T1000 (cell line): ENCODE data around the gene TFAP2E.
"Not testable (repeated sequence)": the region's sequence is repeated elsewhere in the genome, so short reads cannot be mapped to it uniquely, and the experiment has no call there.

Experiments used
- DNase-seq: peaks from one replicate; lab custom pipeline; 2025; ENCODE audit warnings: mixed read lengths; lab: John Stamatoyannopoulos, UW

TFAP2E gene

GRCh38 chr1:35574125-35574654 is 1.1 kb downstream of the TFAP2E start:
- DNase-seq: no peak

GRCh38 chr1:35574655-35575415 is 1.7 kb downstream of the TFAP2E start:
- no peak for DNase-seq

DNA sequence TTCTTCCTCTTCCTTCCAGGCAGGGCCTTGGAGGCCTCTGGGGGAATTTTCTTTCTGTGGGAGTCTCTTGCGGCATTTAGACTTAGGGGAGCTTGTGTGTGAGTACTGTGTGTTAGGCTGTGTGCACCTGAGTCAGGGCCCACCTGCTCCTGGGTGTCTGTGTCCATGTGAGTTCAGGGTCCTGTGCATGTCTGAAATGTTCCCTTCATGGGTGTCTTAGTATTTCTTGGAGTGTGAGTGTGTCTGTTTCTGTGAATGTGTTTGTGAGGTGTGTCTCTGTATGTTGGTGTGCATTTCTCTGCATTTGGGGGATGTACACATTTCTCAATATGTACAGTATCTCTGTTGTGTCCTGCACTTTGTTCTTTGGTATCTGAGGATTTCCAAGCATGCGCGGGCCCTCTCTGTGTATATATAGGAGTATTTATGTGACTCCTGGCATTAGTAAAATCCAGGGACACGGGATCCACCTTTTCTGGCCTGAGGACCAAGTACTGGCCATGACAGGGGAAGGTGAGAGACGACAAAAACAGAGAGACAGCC is 2.4 kb downstream of the TFAP2E start:
- DNase-seq: no peak

DNA sequence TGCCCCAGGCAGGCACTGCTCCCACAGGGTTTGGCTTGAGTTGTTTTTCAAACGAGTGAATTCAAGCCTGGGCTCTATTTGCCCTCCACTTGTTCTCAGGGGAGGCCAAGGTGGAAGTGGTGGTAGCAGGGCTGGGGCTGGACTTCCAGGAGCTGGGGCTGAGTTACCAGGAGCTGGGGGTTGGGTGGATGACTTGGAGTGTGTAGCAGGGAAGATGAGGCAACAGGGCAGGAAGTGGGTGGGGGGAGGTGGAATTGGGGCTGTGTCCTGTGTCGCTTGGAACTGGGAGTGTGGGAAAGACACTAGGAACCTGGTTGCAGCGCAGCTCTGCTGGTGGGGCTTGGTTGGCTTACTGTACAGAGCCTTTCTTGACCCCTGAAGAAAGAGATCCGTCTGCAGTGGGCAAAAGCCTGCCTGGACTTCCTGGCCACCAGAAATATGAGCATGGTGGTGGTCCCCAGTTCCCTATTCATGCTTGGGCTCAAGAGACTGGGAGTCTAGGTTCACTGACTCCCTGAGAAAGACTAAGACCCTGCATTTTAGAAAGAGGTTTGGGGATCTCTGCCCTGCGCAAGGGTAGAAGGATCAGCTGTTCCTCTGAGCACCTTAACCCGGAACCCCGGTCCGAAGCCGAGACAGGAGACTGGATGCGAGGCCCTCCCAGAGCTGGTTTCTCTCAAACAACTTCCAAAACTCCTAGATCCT is 3.1 kb downstream of the TFAP2E start:
- no peak for DNase-seq

- DNase-seq: not testable (repeated sequence)
These were observed 3.6 kb downstream of the TFAP2E start for GRCh38 chr1:35576766-35577070.

- DNase-seq: no peak
These were observed 4.2 kb downstream of the TFAP2E start for GRCh38 chr1:35577071-35577998.

DNA sequence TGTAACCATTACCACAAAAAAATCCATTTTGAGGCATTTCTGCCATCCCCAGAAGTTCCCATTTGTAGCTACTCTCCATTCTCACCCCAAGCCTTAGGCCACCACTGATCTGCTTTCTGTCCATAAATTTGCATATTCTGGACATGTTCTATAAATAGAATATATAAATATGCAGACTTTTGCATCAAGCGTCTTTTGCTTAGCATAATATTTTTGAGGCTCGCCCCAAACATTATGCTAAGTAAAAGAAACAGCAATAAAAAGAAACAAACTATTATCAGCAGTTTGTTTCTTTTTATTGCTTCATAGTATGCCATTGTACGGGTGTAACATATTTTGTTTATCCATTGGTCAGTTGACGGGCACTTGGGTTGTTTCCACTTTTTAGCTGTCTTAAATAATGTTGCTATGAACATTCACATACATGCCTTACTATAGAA is 7.9 kb downstream of the TFAP2E start:
- DNase-seq: no peak

GRCh38 chr1:35581621-35582020 is 8.5 kb downstream of the TFAP2E start:
- not testable (repeated sequence) for DNase-seq

GRCh38 chr1:35585281-35585680 is 12.2 kb downstream of the TFAP2E start:
- no peak for DNase-seq

DNA sequence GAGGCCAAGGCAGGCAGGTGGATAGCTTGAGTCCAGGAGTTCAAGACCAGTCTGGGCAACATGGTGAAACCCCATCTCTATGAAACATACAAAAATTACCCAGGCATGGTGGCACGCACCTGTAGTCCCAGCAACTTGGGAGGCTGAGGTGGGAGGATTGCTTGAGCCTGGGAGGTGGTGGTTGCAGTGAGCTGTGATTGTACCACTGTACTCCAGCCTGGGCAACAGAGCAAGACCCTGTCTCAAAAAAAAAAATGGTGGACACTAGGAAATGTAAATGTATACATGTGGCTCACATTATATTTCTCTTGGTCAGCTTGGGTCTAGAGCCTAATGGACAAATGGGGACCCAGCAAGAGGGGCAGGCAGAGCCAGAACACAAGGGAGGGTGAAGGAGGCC is 12.7 kb downstream of the TFAP2E start:
- not testable (repeated sequence) for DNase-seq

DNA sequence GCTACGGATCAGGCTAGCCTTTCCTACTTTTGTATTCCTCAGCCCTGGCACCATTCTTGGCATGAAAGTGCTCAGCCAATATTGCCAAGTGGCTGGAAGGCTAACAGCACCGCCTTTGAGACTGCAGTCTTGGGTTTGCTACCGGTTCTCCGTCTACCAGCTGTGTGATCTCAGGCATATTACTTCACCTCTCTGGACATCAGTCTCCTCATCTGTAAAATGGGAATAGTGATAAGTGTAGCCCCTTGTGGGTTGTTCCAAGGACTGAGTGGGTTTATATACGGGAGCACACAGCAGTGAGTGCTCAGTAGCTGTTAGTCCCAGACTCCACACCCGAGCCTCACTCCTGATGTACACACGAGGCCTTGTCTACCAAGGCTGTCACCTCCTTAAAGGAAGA is 13.7 kb downstream of the TFAP2E start:
- DNase-seq: no peak

GRCh38 chr1:35587736-35588135 is 14.6 kb downstream of the TFAP2E start:
- no peak for DNase-seq

GRCh38 chr1:35588197-35588910 is 15.2 kb downstream of the TFAP2E start:
- no peak for DNase-seq

- no peak for DNase-seq
These were observed 16.7 kb downstream of the TFAP2E start for GRCh38 chr1:35589516-35590427.

DNA sequence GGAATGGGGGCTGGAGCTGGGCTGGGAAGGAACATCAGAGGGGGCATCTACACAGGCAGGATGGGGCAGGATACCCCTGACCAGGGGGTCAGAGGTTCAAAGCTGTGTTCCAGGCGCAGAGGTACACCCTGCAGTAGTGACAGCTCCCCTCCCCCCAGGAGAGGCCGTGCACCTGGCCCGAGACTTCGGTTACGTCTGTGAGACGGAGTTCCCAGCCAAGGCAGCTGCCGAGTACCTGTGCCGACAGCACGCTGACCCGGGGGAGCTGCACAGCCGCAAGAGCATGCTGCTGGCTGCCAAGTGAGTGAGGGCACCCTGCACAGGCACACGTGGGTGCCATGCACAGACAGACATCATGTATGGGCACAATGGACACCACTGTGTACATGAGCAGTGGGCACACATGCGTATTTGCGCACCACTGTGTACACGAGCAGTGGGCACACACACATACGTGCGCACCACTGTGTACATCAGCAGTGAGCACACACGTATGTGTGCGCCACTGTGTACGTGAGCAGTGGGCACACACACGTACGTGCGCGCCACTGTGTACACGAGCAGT is 17.4 kb downstream of the TFAP2E start:
- DNase-seq: no peak

GRCh38 chr1:35591211-35591610 is 18.1 kb downstream of the TFAP2E start:
- no peak for DNase-seq

- no peak for DNase-seq
These were observed 20.1 kb downstream of the TFAP2E start for GRCh38 chr1:35592991-35593769.

DNA sequence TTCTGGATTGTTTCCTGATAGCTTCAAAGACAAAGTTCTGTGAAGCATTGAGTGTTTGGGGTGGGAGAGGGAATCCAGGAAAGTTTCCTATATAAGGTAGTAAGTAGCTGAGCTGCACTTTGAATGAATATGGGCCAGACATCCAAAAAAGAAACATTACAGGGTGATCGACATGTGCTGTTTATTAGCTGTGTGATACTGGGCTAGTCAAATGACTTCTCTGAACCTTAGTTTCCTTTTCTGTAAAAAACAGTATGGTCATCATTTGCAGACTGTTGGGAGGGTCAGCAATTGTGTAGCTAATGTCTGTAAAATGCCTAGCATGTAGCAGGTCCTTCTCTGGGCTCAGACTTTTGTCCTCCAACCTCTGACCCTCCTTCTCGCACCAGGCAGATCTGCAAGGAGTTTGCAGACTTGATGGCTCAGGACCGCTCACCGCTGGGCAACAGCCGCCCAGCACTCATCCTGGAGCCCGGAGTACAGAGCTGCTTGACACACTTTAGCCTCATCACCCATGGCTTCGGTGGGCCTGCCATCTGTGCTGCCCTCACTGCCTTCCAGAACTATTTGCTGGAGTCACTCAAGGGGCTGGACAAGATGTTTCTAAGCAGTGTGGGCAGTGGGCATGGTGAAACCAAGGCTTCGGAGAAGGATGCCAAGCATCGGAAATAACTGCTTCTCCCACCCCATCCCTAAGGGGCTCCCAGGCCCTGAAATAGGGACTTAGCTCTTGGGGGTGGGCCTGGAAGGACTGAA is 21.1 kb downstream of the TFAP2E start:
- no peak for DNase-seq
